ENCODE measurements around the gene PARP16.

Gene PARP16

DNA sequence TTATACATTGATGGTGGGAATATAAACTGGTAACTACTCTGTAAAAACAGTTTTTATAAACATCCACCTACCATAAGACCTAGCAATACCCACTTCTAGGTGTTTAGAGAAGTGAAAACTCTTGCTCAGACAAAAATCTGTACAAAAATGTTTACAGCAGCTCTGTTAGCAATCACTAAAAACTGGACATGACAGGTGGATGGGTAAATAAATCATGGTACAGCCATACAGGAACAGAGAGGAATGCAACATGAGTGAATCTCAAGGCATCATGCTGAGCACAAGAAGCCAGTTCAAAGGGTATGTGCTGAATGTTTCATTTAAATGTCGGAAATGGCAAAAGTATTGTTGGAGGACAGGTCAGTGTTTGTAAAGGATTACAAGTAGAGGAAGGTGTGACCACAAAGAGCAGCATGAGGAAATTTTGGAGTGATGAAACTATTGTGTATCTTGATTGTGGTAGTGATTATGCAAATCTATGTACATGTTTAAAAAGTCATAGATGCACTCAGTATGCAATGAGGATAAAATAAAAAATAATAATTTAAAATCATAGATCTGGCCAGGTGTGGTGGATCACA is 6.3 kb upstream of the PARP16 start:
- TF ChIP-seq, protein P1, sequence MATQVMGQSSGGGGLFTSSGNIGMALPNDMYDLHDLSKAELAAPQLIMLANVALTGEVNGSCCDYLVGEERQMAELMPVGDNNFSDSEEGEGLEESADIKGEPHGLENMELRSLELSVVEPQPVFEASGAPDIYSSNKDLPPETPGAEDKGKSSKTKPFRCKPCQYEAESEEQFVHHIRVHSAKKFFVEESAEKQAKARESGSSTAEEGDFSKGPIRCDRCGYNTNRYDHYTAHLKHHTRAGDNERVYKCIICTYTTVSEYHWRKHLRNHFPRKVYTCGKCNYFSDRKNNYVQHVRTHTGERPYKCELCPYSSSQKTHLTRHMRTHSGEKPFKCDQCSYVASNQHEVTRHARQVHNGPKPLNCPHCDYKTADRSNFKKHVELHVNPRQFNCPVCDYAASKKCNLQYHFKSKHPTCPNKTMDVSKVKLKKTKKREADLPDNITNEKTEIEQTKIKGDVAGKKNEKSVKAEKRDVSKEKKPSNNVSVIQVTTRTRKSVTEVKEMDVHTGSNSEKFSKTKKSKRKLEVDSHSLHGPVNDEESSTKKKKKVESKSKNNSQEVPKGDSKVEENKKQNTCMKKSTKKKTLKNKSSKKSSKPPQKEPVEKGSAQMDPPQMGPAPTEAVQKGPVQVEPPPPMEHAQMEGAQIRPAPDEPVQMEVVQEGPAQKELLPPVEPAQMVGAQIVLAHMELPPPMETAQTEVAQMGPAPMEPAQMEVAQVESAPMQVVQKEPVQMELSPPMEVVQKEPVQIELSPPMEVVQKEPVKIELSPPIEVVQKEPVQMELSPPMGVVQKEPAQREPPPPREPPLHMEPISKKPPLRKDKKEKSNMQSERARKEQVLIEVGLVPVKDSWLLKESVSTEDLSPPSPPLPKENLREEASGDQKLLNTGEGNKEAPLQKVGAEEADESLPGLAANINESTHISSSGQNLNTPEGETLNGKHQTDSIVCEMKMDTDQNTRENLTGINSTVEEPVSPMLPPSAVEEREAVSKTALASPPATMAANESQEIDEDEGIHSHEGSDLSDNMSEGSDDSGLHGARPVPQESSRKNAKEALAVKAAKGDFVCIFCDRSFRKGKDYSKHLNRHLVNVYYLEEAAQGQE (IDR thresholded peaks at IDR 0.05; ENCODE audit: insufficient read depth in 1 of 2, low read depth in 2 of 2, low read length in 2 of 2), result no peak
- no peak for TF ChIP-seq TAF1 (IDR thresholded peaks at IDR 0.05; ENCODE audit: borderline replicate concordance, insufficient read depth, low read length)
- TF ChIP-seq POLR2AphosphoS5 (IDR thresholded peaks at IDR 0.05; ENCODE audit: low read depth, low read length), result no peak
- no peak for TF ChIP-seq FOXP2 (optimal IDR thresholded peaks at IDR 0.05; ENCODE audit: borderline replicate concordance, extremely low read depth, extremely low read length, insufficient read depth)

DNA sequence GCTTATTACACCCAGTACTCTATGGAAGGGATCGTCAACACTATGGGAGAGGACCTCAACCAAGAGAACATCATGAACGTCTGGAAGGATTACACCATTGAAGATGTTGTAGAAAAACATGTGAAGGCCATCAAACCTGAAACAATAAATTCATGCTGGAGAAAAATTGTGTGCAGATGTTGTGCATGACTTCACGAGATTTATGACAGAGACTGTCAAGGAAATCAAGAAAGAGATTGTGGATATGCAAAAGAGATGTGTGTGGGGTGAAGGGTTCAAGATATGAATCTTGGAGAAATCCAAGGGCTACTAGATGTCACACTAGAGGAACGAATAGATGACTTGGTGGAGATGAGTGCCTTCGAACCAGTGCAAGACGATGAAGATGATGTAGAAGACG is 3.5 kb upstream of the PARP16 start:
- TF ChIP-seq, protein P1 (IDR thresholded peaks at IDR 0.05; ENCODE audit: insufficient read depth in 1 of 2, low read depth in 2 of 2, low read length in 2 of 2), result no peak
- TF ChIP-seq TAF1 (IDR thresholded peaks at IDR 0.05; ENCODE audit: borderline replicate concordance, insufficient read depth, low read length), result no peak
- no peak for TF ChIP-seq POLR2AphosphoS5 (IDR thresholded peaks at IDR 0.05; ENCODE audit: low read depth, low read length)
- no peak for TF ChIP-seq FOXP2 (optimal IDR thresholded peaks at IDR 0.05; ENCODE audit: borderline replicate concordance, extremely low read depth, extremely low read length, insufficient read depth)
- no peak for TF ChIP-seq SIN3A (IDR thresholded peaks at IDR 0.05; ENCODE audit: borderline replicate concordance, insufficient read depth, low read length)

DNA sequence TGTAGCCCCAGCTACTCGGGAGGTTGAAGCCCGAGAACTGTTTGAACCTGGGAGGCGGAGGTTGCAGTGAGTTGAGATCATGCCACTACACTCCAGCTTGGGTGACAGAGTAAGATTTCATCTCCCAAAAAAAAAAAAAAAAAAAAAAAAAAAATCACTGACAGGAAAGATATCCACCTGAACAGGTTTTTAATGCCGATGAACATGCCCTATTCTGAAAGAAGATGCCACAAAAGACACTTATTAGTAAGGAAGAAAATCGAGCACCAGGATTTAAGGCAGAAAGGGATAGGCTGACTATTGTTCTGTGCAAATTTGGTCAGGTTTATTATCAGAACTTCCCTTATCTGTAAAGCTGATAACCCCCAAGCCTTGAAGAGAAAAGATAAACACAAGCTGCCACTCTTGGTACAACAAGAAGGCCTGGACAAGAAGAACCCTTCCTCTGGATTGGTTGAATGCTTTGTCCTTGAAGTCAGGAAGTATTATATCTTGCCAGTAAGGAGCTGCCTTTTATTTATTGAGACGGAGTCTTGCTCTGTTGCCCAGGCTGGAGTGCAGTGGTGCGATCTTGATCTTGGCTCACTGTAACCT is 2.7 kb upstream of the PARP16 start:
- TF ChIP-seq POLR2AphosphoS5 (IDR thresholded peaks at IDR 0.05; ENCODE audit: low read depth, low read length) (no peak), TAF1 (IDR thresholded peaks at IDR 0.05; ENCODE audit: borderline replicate concordance, insufficient read depth, low read length) (no peak), SIN3A (IDR thresholded peaks at IDR 0.05; ENCODE audit: borderline replicate concordance, insufficient read depth, low read length) (no peak), FOXP2 (optimal IDR thresholded peaks at IDR 0.05; ENCODE audit: borderline replicate concordance, extremely low read depth, extremely low read length, insufficient read depth) (no peak)
- TF ChIP-seq, protein P1 (IDR thresholded peaks at IDR 0.05; ENCODE audit: insufficient read depth in 1 of 2, low read depth in 2 of 2, low read length in 2 of 2), result no peak

DNA sequence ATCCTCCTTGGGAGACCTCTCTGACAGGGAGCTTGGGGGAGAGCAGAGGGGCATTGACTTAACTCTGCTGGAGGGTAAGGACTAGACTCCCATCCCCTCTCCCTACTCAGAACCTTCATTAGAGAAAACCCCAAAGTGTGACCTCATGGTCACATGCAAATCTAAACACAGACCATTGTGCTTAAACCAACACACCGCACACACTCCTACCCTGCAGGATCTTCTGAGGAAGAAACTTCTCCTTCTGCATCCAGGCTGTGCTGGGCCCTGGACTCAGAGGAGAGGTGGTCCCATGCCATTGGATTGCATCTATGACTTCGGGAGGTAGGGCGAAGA is 805 bp upstream of the PARP16 start:
- TF ChIP-seq SIN3A (IDR thresholded peaks at IDR 0.05; ENCODE audit: borderline replicate concordance, insufficient read depth, low read length) (no peak), POLR2AphosphoS5 (IDR thresholded peaks at IDR 0.05; ENCODE audit: low read depth, low read length) (no peak), FOXP2 (optimal IDR thresholded peaks at IDR 0.05; ENCODE audit: borderline replicate concordance, extremely low read depth, extremely low read length, insufficient read depth) (no peak), TAF1 (IDR thresholded peaks at IDR 0.05; ENCODE audit: borderline replicate concordance, insufficient read depth, low read length) (no peak)
- TF ChIP-seq, protein P1 (IDR thresholded peaks at IDR 0.05; ENCODE audit: insufficient read depth in 1 of 2, low read depth in 2 of 2, low read length in 2 of 2), result no peak
